Prostate gland (tissue), 2 donors: ENCODE data around the gene CACNA2D1.

Experiments
- POLR2AphosphoS5 ChIP-seq: sonication (generic); formaldehyde crosslinking; IDR thresholded peaks from one replicate; pipeline ENCODE4 v1.6.1; 2017; ENCODE audit warnings: antibody characterized with exemption
- TF ChIP-seq, protein P1 (sequence below), 4 experiments: fragments of 200-600 bp in 2 of 4; fragments of 450-650 bp in 2 of 4; sonication (generic) in 2 of 4; IDR thresholded peaks; 1 replicate in 3 of 4; 2 replicates in 1 of 4; pipeline ENCODE4 v1.5.1; 2016 to 2019; ENCODE audit warnings: antibody characterized with exemption in 4 of 4, mild to moderate bottlenecking in 2 of 4, moderate library complexity in 2 of 4

- TF ChIP-seq POLR2AphosphoS5, result no peak
- TF ChIP-seq, protein P1, sequence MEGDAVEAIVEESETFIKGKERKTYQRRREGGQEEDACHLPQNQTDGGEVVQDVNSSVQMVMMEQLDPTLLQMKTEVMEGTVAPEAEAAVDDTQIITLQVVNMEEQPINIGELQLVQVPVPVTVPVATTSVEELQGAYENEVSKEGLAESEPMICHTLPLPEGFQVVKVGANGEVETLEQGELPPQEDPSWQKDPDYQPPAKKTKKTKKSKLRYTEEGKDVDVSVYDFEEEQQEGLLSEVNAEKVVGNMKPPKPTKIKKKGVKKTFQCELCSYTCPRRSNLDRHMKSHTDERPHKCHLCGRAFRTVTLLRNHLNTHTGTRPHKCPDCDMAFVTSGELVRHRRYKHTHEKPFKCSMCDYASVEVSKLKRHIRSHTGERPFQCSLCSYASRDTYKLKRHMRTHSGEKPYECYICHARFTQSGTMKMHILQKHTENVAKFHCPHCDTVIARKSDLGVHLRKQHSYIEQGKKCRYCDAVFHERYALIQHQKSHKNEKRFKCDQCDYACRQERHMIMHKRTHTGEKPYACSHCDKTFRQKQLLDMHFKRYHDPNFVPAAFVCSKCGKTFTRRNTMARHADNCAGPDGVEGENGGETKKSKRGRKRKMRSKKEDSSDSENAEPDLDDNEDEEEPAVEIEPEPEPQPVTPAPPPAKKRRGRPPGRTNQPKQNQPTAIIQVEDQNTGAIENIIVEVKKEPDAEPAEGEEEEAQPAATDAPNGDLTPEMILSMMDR (IDR thresholded peaks at IDR 0.05), result no peak
These were observed 157.3 kb downstream of the CACNA2D1 start for GRCh38 chr7:82286096-82286797.
